HTR-8/SVneo (cell line): ENCODE data around the gene SZT2.
"Not testable (repeated sequence)": the region's sequence is repeated elsewhere in the genome, so short reads cannot be mapped to it uniquely, and the experiment has no call there.

Experiments
- DNase-seq: peaks from one replicate; pipeline ENCODE4 v3.0.0; 2011; ENCODE audit warnings: low spot score, mixed read lengths; ENCODE audit not compliant: insufficient read length
- FAIRE-seq: peaks from 2 replicates; lab custom pipeline; 2011; peaks lifted over from hg19 to GRCh38; lab: Jason Lieb, UNC

SZT2 gene

GRCh38 chr1:43475611-43476401 lies 86.1 kb downstream of the SZT2 start:
- FAIRE-seq = peak; percentile 96
- DNase-seq = not testable (repeated sequence)

- DNase-seq (no peak), FAIRE-seq (no peak)
Observed at GRCh38 chr1:43477716-43478115, 88.0 kb downstream of the SZT2 start.

- DNase-seq = no peak
- no peak for FAIRE-seq
Observed at GRCh38 chr1:43479414-43479813, 89.7 kb downstream of the SZT2 start.

- DNase-seq (no peak), FAIRE-seq (no peak)
Observed at GRCh38 chr1:43481491-43481890, 91.8 kb downstream of the SZT2 start.

- FAIRE-seq = no peak
- DNase-seq = no peak
Observed at GRCh38 chr1:43482215-43482614, 92.5 kb downstream of the SZT2 start.

- no peak for FAIRE-seq
- DNase-seq = no peak
Observed at GRCh38 chr1:43484367-43484766, 94.7 kb downstream of the SZT2 start.

- no peak for FAIRE-seq
Observed at GRCh38 chr1:43488165-43488564, 98.5 kb downstream of the SZT2 start.

GRCh38 chr1:43491061-43491460 lies 101.4 kb downstream of the SZT2 start:
- DNase-seq = no peak
- no peak for FAIRE-seq

More at GRCh38 chr1:43488165-43488564, 98.5 kb downstream of the SZT2 start:
- DNase-seq = no peak

GRCh38 chr1:43492826-43493225 lies 103.1 kb downstream of the SZT2 start:
- DNase-seq (no peak), FAIRE-seq (no peak)

- FAIRE-seq = no peak
- DNase-seq = no peak
Observed at GRCh38 chr1:43493661-43494450, 104.2 kb downstream of the SZT2 start.

GRCh38 chr1:43495204-43495603 lies 105.5 kb downstream of the SZT2 start:
- no peak for FAIRE-seq
- DNase-seq = no peak

GRCh38 chr1:43499898-43500297 lies 110.2 kb downstream of the SZT2 start:
- DNase-seq (no peak), FAIRE-seq (no peak)

GRCh38 chr1:43501806-43502205 lies 112.1 kb downstream of the SZT2 start:
- not testable (repeated sequence) for DNase-seq, FAIRE-seq

GRCh38 chr1:43503534-43503933 lies 113.8 kb downstream of the SZT2 start:
- DNase-seq (no peak), FAIRE-seq (no peak)
